Tibial artery (tissue), 4 donors: ENCODE data around the gene DISC1.

Experiments
- DNase-seq, 2 donors: peaks; one replicate each; pipeline ENCODE4 v3.0.0-alpha.2; 2019
- H3K27ac ChIP-seq, 2 donors: fragments of 200-600 bp; sonication (generic) in 1 of 2; 1 replicate in 1 of 2; 2 replicates in 1 of 2; pipeline ENCODE4 v1.5.1; 2018 to 2019; ENCODE audit warnings: mild to moderate bottlenecking in 1 of 2
- H3K27me3 ChIP-seq, 2 donors: fragments of 200-600 bp; sonication (generic) in 1 of 2; one replicate each; pipeline versions ENCODE4 v1.5.1 to v1.6.0; 2016 to 2019
- H3K36me3 ChIP-seq, 3 donors: fragments of 200-600 bp; sonication (generic) in 2 of 3; one replicate each; pipeline ENCODE4 v1.5.1; 2016 to 2019; ENCODE audit warnings: mild to moderate bottlenecking in 2 of 3
- H3K4me1 ChIP-seq, 4 donors: fragments of 200-600 bp; sonication (generic) in 2 of 4; 1 replicate in 3 of 4; 2 replicates in 1 of 4; pipeline ENCODE4 v1.5.1; 2016 to 2019
- H3K4me3 ChIP-seq, 2 donors: fragments of 200-600 bp; sonication (generic) in 1 of 2; 1 replicate in 1 of 2; 2 replicates in 1 of 2; pipeline ENCODE4 v1.5.1; 2018 to 2019; ENCODE audit warnings: mild to moderate bottlenecking in 2 of 2
- H3K9me3 ChIP-seq, 3 donors: fragments of 200-600 bp; sonication (generic) in 1 of 3; one replicate each; pipeline ENCODE4 v1.5.1; 2016 to 2019
- intact Hi-C: fragments of 100-400 bp; cut with DNase I; formaldehyde crosslinking; loops from one replicate; pipeline ENCODE4 v1.15.0; 2023; ENCODE audit warnings: low total_unique reads
- TF ChIP-seq, protein P1 (sequence below), 2 experiments: fragments of 200-600 bp in 1 of 2; fragments of 450-650 bp in 1 of 2; IDR thresholded peaks; one replicate each; pipeline ENCODE4 v1.5.1; 2017 to 2019; ENCODE audit warnings: antibody characterized with exemption in 2 of 2, mild to moderate bottlenecking in 1 of 2, moderate library complexity in 1 of 2

The DISC1 gene

GRCh38 chr1:231827337-231828105, 200.9 kb downstream of the DISC1 start:
- no peaks in the 10 kb centered on the region for H3K36me3 ChIP-seq
- H3K4me3 ChIP-seq, result no peak overlapping the region
- intact Hi-C loops, result no loop called here
- H3K27ac ChIP-seq, result no peak overlapping the region
- TF ChIP-seq, protein P1, sequence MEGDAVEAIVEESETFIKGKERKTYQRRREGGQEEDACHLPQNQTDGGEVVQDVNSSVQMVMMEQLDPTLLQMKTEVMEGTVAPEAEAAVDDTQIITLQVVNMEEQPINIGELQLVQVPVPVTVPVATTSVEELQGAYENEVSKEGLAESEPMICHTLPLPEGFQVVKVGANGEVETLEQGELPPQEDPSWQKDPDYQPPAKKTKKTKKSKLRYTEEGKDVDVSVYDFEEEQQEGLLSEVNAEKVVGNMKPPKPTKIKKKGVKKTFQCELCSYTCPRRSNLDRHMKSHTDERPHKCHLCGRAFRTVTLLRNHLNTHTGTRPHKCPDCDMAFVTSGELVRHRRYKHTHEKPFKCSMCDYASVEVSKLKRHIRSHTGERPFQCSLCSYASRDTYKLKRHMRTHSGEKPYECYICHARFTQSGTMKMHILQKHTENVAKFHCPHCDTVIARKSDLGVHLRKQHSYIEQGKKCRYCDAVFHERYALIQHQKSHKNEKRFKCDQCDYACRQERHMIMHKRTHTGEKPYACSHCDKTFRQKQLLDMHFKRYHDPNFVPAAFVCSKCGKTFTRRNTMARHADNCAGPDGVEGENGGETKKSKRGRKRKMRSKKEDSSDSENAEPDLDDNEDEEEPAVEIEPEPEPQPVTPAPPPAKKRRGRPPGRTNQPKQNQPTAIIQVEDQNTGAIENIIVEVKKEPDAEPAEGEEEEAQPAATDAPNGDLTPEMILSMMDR (IDR thresholded peaks at IDR 0.05), result no peak
- H3K9me3 ChIP-seq, result no peaks in the 10 kb centered on the region
- H3K27me3 ChIP-seq, result no peaks in the 10 kb centered on the region
- DNase-seq, result no peak
- H3K4me1 ChIP-seq, result peaks cover 0 to 4% (median 0%) of the 10 kb centered on the region in 4 donors

DNA sequence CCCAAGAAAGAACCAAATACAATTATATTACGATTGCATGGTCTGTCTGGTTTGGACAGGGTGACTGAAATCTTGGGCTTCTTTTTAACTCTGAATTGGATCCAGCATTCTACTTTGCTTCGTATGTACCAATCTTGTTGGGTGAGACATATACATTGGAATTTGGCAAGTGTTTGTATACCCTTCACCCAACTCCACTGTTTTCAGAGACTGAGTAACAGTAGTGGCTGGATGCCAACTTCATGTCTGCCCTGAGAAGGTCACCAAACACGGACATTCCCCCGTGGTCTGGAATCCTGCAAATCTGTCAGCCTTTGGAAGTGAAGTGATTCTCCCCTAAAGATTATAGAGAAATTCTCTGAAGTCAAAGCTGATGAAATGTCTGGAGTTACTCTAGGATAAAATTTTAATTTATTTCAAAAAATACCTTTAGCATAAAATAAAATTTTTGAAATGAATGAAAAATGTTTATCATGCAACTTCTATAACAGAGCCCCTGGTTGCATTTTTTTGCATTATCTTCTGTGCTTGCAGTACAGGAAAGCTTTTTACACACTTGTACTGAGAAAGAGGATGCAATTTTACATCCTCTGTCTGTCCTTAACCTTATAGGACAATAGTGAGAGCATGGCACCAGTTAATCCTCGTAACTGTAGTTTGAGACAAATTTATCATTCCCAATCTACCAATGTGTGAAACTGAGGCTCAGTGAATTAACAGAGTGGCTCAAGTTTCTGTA, 201.8 kb downstream of the DISC1 start:
- DNase-seq, result no peak
- no peak overlapping the region for H3K27ac ChIP-seq
- TF ChIP-seq, protein P1 (IDR thresholded peaks at IDR 0.05), result no peak
- no peak overlapping the region for H3K4me3 ChIP-seq
- intact Hi-C loops, result no loop called here
- H3K27me3 ChIP-seq, result no peaks in the 10 kb centered on the region
- no peaks in the 10 kb centered on the region for H3K9me3 ChIP-seq
- H3K36me3 ChIP-seq, result no peaks in the 10 kb centered on the region
- peaks cover 0 to 4% (median 0%) of the 10 kb centered on the region in 4 donors for H3K4me1 ChIP-seq

GRCh38 chr1:231829332-231829731, 202.7 kb downstream of the DISC1 start:
- Histone ChIP-seq H3K36me3 (no peaks in the 10 kb centered on the region), H3K4me3 (no peak overlapping the region), H3K27me3 (no peaks in the 10 kb centered on the region), H3K27ac (no peak overlapping the region), H3K4me1 (peaks cover 0 to 4% (median 0%) of the 10 kb centered on the region in 4 donors), H3K9me3 (no peaks in the 10 kb centered on the region)
- DNase-seq, result no peak
- TF ChIP-seq, protein P1 (IDR thresholded peaks at IDR 0.05), result no peak
- intact Hi-C loops, result no loop called here

- Histone ChIP-seq H3K9me3 (no peaks in the 10 kb centered on the region), H3K27me3 (no peaks in the 10 kb centered on the region), H3K4me3 (no peak overlapping the region), H3K27ac (no peak overlapping the region), H3K36me3 (no peaks in the 10 kb centered on the region), H3K4me1 (no peaks in the 10 kb centered on the region)
- intact Hi-C loops, result no loop called here
- no peak for DNase-seq
- TF ChIP-seq, protein P1 (IDR thresholded peaks at IDR 0.05), result no peak
Observed at GRCh38 chr1:231836227-231836893, 209.8 kb downstream of the DISC1 start.

DNA sequence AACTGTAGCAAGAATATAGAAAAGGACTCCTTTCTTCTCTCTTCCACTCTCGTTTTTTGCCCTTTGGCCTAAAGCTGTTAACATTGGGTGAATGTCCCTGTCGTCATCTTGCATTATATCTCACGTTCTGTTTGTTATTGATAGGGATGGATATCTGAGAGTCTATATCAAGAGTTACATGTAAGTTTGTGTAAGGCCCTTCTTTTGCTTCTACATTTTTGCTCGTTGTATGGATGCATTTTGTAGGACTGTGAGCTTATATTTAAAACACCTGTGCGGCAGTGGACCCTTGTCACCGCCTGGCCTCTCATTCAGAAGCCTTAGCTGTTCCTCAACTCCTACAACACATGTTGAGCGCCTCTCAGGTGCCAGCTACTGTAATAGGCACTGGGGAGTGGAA, 211.9 kb downstream of the DISC1 start:
- Histone ChIP-seq H3K27ac (no peak overlapping the region), H3K9me3 (no peaks in the 10 kb centered on the region), H3K27me3 (no peaks in the 10 kb centered on the region), H3K4me1 (no peaks in the 10 kb centered on the region), H3K36me3 (no peaks in the 10 kb centered on the region), H3K4me3 (no peak overlapping the region)
- intact Hi-C loops, result no loop called here
- TF ChIP-seq, protein P1 (IDR thresholded peaks at IDR 0.05), result no peak
- DNase-seq, result no peak
